NCI-H524 treated with DMSO at 0.1 percent for 48 hours (cell line): ENCODE results near the gene PCP2.
A peak's percentile ranks its signal among the peaks of the same experiment; 100 is the strongest.

ENCODE experiments used
- DNase-seq: peaks from one replicate; lab custom pipeline; 2025; lab: John Stamatoyannopoulos, UW

PCP2 gene

DNA sequence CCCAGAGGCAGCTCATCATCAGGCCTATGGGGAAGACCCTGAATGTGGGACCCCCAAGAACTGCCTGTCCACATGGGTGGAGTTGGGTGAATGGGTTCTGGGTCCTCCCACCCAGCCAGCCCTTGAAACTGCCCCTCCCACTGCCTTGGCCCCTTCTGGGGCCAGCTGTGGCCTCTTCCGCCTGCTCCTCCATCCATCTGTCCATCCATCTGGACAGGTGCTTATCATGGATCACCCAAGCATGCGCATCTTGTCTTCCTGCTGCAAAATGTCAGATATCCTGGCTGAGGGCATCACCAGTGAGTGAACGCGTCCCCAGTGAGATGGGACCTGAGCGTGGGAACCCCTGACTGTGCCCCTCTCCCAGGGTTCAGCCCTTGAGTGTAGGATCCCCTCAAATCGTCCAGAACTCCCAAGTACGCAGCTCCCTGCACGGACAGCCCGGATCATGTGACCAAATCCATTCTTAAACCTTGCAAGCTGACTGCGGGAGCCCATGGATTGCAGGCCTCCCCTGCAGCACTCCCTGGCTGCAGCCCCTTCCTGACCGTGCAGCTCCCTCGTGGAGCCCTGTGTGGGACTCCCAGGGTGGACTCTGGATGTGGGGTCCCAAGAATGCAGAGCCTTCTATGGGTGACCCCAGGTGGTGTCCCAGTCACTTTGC lies 5.4 kb upstream of the PCP2 start:
- peak; percentile 85 for DNase-seq

GRCh38 chr19:7637374-7638256 lies 4.1 kb upstream of the PCP2 start:
- DNase-seq = no peak

GRCh38 chr19:7636691-7637373 lies 3.3 kb upstream of the PCP2 start, which contains the start of gene STXBP2:
STXBP2 (plus strand) TSS chr19:7637110; CDS start chr19:7637150, 40 bp downstream.
- DNase-seq = no peak

- DNase-seq = no peak
These were observed 2.8 kb upstream of the PCP2 start for GRCh38 chr19:7636317-7636690.

DNA sequence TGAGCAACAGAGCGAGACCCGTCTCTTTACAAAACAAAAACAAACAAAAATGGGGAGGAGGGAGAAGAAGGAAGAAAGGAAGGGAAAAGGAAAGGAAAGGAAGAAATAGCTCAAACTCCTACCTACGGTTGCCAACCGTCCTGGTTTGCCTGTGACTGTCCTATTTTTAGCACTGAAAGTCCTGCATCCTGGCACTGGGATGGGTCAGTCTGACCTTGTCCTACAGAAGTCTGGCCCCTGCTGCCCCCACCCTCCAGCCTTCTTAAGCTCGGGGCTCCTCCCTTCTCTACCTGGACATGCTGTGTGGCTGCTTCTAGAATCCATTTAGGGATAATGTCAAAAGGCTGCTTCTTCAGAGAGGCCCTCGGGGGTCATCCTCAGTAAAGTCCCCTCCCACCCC lies 2.2 kb upstream of the PCP2 start:
- no peak for DNase-seq

DNA sequence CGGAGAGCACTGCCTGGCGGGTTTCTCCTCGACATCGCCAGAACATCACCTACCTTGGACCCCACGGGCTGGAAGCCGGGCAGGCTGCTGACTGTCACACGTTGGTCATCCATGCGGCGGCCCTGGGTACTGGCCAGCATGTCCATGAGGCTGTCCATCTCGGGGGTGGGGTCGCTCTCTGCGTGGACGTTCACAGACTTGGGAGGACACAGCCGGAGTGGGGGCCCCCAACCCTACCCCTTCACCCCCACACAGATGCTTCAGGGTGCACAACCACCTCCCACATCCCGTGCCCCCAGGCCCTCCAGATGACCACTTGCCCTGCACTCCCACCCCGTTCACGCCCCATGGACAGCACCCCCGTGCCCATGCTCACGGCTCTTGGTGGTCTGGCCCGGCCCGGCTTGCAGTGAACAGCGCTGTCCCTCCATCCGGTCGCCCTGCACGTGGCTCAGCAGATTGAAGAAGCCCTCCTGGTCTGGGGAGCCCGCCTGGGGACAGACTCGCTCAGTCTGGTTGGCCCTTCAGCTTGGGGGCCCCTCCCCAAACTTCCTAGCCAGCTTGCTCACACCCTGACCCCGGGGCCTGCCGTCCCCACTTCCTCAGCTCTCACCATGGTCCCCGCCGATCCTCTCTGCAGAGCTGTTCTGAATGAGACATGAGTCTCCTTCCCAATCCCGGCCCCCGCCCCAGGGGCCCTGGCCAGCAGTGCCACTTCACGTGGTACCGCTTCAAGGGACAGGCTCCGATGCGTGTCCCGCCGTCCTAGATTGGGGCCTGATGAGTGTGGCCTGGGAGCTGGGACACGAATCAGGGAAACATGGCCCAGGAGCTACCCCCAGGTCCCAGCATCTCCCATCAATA lies 947 bp downstream of the PCP2 start:
- no peak for DNase-seq

DNA sequence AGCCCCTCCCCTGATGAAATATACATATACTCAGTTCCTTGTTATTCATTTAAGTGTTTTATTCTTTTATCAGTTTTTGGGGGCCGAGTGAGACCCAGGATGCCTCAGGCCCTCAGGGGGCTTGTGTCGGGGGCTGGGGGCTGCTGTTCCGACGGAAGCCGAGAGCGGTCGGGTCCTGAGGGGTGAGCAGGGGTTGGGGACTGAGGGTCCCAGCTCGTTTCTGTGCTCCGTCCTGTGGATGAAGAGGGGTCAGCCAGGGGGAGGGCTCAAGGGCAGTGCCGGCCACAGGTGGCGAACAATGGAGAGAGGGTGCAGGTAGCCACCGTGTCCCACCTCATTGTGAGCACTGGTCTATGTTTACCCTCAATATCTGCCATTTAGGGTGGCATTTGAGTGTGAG lies 1.9 kb downstream of the PCP2 start:
- DNase-seq = no peak

DNA sequence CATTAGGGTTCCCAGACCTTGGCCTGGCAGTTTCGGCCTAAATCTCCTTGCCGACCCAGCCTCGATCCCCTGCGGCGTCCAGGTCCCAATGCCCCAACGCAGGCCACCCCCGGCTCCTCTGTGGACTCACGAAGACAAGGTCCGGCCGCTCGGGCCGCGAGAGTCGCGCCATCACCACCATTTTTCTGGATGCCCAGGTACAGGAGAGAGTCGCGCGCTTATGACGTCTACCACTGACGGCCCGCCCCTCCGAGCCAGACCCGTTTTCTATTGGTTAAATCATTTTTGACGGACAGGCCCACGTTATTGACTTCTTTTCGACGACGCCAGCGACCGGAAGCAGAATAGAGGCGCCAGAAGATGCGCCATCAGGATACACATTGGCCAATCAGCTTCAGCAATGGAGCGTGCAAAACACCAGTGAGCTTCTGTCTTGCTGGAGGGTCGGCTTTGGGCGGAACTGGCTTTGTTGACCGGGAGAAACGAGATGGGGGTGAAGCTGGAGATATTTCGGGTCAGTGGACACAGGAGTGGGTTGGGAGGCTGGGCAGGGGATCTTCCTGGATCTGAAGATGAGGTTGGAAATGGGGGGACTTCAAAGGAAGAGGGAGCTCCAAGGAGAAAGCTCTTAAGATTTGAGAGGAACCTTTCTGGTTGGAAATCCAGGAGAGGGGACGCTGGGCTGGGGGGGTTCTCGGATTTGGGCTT lies 4.0 kb downstream of the PCP2 start, which contains the start of the genes PET100 and XAB2:
TSS of gene PET100 (plus strand) at position 447 of the 708 bp plus-strand sequence. CDS start at position 488, 41 bp downstream.
TSS of gene XAB2 (minus strand) at position 199 of the 708 bp plus-strand sequence. CDS start at position 181, 18 bp downstream.
- DNase-seq = peak; percentile 98

- no peak for DNase-seq
These were observed 4.8 kb downstream of the PCP2 start for GRCh38 chr19:7628589-7629311.

DNA sequence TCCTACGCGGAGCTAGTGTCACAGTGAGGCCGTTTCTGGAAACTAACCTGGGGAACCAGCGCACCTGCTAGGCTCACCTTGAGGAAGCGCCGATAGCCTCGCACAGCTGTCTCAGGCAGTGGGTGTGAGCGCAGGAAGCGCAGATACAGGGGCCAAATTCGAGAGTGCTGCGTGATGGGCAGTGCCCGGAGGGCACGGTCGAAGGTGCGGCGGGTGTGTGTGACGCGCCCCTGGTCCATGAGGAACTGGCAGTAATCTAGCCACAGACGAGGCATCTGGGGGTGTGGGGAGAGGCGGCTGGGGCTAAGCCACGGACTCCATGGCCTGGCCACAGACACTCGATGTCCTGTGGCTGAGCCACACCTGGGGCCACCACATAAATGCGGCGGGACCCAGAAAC lies 6.4 kb downstream of the PCP2 start:
- no peak for DNase-seq

- DNase-seq = no peak
These were observed 7.7 kb downstream of the PCP2 start for GRCh38 chr19:7625763-7626372.

DNA sequence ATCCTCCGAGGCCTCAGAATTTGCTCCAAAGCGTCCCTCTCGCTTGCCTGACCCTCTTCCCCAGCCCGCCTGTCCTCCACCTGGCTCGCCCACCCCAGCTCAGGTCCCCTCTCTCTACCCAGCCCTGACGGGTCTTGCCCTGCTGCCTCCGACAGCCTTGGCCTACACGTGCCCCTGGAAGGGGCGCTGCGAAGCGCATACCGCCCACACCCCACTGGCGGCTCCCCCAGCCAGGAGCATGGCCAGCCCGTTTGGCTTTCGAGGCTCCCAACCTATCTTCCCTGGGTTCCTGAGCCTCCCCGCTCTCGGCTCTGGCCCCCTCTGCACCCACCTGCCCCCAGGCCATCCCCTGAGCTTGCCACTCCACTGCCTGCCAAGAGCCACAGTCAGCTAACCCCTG lies 8.7 kb downstream of the PCP2 start:
- no peak for DNase-seq

DNA sequence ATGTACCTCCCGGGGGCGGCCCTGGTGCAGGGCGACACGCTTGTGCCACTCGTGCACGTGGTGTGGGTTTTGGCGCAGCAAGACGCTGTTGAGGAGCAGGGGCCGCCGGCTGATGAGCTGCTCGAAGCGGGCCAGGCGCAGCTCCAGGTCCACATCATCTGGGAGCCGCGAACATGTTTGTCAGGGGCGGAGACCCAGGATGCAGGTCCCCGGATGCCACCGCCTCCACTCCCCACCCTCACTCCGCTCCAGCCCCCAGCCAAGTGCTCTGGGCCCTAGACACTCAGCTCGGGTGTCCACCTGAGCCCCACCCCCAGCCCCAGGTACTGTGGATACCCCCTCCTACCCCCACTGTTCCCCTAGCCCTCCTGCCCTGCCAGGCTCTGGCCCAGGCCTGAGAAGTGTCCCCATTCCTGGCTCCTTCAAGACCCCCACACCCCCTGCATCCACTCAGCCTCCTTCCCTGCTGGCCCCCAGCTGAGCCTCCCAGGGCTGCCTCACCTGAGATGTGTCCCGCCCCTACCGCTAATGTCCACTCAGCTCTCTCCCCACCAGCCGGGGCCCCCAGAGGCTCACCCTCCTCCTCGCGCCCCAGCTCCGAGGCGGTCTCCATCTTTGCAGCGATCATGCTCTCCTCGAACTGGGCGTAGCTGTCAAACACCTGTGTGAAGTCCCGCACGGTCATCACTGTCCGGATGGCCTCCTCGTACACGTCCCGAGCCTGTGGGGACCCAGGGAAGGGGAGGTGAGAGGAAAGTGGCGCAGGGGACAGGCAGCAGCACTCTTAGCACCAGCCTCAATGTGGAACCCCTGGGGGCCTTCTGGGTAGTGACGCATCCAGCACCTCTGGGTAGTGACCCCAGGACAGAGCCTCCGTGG lies 9.6 kb downstream of the PCP2 start:
- DNase-seq = no peak

DNA sequence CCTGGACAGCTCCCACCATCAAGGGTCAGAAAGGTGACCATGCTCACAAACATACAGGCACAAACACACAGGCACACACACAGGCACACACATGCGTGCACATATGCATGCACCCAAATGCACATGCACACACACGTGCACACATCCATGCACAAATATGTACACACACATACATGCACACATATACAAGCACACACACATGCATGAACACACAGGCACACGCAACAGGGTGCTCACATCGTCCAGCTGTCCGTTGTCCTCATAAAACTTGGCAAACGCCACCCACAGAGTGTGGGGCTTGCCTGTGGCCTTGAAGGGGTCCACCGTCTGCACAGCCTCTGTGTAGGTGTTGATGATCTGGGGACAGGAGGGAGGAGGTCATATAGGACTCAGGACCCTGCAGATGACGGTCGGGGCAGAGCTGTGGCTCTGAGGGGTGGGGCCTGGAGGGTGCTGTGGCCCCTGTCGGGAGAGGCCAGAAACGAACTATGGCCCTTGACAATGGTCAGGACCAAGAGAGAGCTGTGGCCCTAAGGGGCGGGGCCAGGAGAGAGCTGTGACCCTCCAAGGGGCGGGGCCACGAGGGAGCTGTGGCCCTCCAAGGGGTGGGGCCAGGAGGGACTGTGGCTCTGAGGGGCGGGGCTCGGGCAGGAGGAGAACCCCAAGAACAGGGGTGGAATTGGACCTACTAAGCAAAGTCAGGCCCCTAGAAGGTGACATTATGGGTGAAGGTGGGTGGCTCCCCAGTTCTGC lies 10.4 kb downstream of the PCP2 start:
- no peak for DNase-seq

DNA sequence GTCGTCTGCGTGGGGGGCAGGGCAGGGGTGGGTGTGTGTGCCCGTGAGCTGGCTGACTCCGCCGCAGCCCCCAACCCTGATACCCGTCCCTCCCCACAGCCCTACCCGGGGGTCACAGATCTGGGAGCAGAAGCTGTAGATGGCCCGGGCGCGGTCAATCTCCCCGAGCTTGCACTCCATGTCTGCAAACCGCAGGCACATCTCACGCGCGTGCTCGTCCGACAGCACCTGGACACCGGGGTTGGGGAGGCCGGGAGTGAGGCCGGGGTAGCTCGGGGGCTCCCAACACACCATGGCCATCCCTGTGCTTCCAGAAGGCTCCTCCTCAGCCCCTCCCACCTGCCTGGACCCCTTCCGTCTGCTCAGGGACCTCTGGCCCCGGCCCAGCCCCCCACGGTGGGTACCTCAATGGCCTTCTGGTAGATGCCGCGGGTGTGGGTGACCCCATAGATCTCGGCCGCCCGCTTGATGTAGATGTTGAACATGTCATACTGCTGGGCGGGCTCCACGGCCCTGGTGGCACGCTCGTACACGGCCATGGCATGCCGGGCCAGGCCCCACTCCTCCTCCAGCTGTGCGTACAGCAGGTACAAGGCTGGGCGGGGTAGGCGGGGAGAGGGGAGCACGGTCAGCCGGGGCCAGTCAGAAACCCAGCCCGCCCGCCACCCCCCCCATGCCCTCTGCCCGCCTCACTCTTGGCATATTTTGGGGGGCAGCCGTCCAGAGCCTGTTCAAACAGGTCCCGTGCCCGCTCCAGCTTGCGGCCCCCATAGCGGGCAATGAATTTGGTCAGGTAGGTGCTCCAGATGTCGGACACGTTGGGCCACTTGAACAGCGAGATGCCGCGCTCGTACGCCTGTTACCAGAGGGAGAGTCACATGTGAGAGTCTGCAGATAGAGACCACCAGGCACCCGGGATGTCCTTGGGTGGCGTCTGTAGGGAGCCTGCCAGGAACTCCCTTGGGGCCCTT lies 12.8 kb downstream of the PCP2 start:
- no peak for DNase-seq

GRCh38 chr19:7619671-7620441 lies 13.7 kb downstream of the PCP2 start:
- DNase-seq = no peak
